ENCODE data around the gene U2AF1L4. TPM values are rescaled to one million over a fixed set of nuclear protein-coding genes. Genes with fewer than 3 reads are reported as not detected.

U2AF1L4 gene
- total and polyA plus RNA-seq, 10 of the 15 experiments (the other 5 are each of a cell fraction or from before 2014, with no cell fraction given): 7.9 to 21.6 (median 15.1) TPM

DNA sequence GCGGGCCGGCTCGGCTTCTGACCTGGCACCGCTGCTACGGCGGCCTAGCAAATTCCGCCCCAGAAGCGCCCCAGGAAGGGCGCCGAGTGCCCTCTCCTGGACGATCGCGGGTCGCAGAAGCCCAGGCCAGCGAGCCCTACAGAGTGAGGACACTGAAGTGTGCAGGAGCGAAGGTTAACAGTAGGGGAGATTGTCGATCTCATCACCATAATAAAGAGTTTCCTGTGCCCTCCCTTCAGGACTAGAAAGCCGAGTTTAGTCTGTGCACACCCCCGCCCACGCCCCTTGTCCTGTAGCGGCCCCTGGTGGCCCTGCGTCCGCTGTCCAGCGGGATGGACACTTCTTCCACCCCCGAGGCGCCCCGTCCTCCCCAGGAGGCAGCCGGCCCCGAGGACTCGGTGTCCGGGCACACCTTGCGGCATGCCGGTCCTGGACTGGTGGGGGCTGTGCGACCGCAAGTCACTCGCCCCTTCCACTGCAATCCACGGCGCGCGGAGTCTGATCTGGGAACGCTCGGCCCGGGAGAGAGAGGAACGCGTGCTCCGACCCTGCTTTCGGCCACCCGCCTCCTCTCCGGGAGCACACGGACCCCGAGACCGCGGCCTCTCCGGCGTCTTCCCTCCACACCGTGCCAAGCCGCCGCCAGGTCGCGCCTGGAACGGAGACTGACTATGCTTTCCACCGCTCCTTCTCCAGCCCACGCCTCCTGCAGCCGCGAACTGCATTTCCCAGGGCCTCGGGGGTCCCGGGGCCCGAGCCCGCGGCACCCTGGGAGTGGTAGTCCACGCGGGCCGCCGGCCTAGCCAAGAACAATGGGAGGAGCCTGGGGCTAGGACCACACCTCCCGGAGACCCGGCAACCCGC, 28.2 kb downstream of the U2AF1L4 start (continued):
- TF ChIP-seq EP300 (IDR thresholded peaks at IDR 0.05; ENCODE audit: borderline replicate concordance in 1 of 2, control insufficient read depth in 1 of 2, low read depth in 2 of 2, low read length in 2 of 2) (no peak), ZZZ3 (IDR thresholded peaks at IDR 0.05; ENCODE audit: control insufficient read depth, insufficient read length, low read depth) (no peak), ZNF384 (IDR thresholded peaks at IDR 0.05; ENCODE audit: borderline replicate concordance, low read depth, low read length) (no peak), MXI1 (IDR thresholded peaks at IDR 0.05; ENCODE audit: low read depth, low read length) (no peak; the same call in none of the 2 replicates), SREBF2 (IDR thresholded peaks at IDR 0.05; ENCODE audit: low read length) (no peak), RELA (IDR thresholded peaks at IDR 0.05; ENCODE audit: borderline replicate concordance, partially characterized antibody) (peak; percentile 60), CREB1 (IDR thresholded peaks at IDR 0.05; ENCODE audit: low read depth) (peak; percentile 61; the same call in 1 of the 2 replicates), SREBF1 (IDR thresholded peaks at IDR 0.05; ENCODE audit: low read length) (peak; percentile 83), SMC3 (IDR thresholded peaks at IDR 0.05; ENCODE audit: borderline replicate concordance, low read length) (peak; percentile 70), EZH2 (IDR thresholded peaks at IDR 0.05; ENCODE audit: borderline replicate concordance, control insufficient read depth, low read depth, low read length) (no peak), BRCA1 (IDR thresholded peaks at IDR 0.05; ENCODE audit: low read depth, low read length) (no peak), CEBPB (IDR thresholded peaks at IDR 0.05; ENCODE audit: borderline replicate concordance in 1 of 2, low read depth in 2 of 2, low read length in 2 of 2) (no peak), STAT1 (conservative IDR thresholded peaks at IDR 0.05) (no peak; the same call in 1 of the 2 replicates), IKZF1 (conservative IDR thresholded peaks at IDR 0.05) (peak; percentile 100), CHD4 (IDR thresholded peaks at IDR 0.05) (0 out of 2 replicates have a peak, but pooled peaks have one; percentile 75), NFYB (IDR thresholded peaks at IDR 0.05; ENCODE audit: insufficient read depth, low read depth, low read length) (no peak), DPF2 (IDR thresholded peaks at IDR 0.05) (peak; percentile 52; the same call in 1 of the 2 replicates), MTA3 (IDR thresholded peaks at IDR 0.05; ENCODE audit: borderline replicate concordance, low read length) (peak; percentile 12; the same call in 1 of the 2 replicates), IKZF2 (IDR thresholded peaks at IDR 0.05) (no peak)
- TF ChIP-seq, protein P1, sequence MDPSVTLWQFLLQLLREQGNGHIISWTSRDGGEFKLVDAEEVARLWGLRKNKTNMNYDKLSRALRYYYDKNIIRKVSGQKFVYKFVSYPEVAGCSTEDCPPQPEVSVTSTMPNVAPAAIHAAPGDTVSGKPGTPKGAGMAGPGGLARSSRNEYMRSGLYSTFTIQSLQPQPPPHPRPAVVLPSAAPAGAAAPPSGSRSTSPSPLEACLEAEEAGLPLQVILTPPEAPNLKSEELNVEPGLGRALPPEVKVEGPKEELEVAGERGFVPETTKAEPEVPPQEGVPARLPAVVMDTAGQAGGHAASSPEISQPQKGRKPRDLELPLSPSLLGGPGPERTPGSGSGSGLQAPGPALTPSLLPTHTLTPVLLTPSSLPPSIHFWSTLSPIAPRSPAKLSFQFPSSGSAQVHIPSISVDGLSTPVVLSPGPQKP (IDR thresholded peaks at IDR 0.05; ENCODE audit: low read depth, low read length): peak; percentile 66; the same call in 1 of the 2 replicates
- TF ChIP-seq, protein P2, sequence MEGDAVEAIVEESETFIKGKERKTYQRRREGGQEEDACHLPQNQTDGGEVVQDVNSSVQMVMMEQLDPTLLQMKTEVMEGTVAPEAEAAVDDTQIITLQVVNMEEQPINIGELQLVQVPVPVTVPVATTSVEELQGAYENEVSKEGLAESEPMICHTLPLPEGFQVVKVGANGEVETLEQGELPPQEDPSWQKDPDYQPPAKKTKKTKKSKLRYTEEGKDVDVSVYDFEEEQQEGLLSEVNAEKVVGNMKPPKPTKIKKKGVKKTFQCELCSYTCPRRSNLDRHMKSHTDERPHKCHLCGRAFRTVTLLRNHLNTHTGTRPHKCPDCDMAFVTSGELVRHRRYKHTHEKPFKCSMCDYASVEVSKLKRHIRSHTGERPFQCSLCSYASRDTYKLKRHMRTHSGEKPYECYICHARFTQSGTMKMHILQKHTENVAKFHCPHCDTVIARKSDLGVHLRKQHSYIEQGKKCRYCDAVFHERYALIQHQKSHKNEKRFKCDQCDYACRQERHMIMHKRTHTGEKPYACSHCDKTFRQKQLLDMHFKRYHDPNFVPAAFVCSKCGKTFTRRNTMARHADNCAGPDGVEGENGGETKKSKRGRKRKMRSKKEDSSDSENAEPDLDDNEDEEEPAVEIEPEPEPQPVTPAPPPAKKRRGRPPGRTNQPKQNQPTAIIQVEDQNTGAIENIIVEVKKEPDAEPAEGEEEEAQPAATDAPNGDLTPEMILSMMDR (IDR thresholded peaks at IDR 0.05 in 2 of 3, conservative IDR thresholded peaks at IDR 0.05 in 1 of 3; ENCODE audit: control insufficient read depth in 2 of 3, extremely low read depth in 1 of 3, insufficient read depth in 1 of 3, low read depth in 3 of 3, low read length in 3 of 3): peak; percentile 53 to 76 (median 74)
- TF ChIP-seq, protein P3, sequence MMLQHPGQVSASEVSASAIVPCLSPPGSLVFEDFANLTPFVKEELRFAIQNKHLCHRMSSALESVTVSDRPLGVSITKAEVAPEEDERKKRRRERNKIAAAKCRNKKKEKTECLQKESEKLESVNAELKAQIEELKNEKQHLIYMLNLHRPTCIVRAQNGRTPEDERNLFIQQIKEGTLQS (IDR thresholded peaks at IDR 0.05; ENCODE audit: borderline replicate concordance, extremely low read depth, low read depth, low read length): no peak
- TF ChIP-seq, protein P4, sequence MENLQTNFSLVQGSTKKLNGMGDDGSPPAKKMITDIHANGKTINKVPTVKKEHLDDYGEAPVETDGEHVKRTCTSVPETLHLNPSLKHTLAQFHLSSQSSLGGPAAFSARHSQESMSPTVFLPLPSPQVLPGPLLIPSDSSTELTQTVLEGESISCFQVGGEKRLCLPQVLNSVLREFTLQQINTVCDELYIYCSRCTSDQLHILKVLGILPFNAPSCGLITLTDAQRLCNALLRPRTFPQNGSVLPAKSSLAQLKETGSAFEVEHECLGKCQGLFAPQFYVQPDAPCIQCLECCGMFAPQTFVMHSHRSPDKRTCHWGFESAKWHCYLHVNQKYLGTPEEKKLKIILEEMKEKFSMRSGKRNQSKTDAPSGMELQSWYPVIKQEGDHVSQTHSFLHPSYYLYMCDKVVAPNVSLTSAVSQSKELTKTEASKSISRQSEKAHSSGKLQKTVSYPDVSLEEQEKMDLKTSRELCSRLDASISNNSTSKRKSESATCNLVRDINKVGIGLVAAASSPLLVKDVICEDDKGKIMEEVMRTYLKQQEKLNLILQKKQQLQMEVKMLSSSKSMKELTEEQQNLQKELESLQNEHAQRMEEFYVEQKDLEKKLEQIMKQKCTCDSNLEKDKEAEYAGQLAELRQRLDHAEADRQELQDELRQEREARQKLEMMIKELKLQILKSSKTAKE (IDR thresholded peaks at IDR 0.05; ENCODE audit: low read depth, poor library complexity, severe bottlenecking): peak; percentile 29

Data from GM12878 (cell line).